K562 (cell line): ENCODE measurements around the gene GFOD1. TPM values are rescaled to one million over a fixed set of nuclear protein-coding genes. Genes with fewer than 3 reads are reported as not detected.

Experiments used
- BHLHE40 ChIP-seq: IDR thresholded peaks from 2 replicates; pipeline ENCODE4 v1.6.1; 2011; ENCODE audit warnings: low read length, improper control_type of control experiment
- CBX5 ChIP-seq: IDR thresholded peaks from 2 replicates; pipeline ENCODE4 v1.6.1; 2014; ENCODE audit warnings: low read depth, borderline replicate concordance
- ETS1 ChIP-seq: conservative IDR thresholded peaks from 2 replicates; pipeline ENCODE4 v1.6.1; 2011; ENCODE audit warnings: low read depth, mild to moderate bottlenecking, low read length; ENCODE audit not compliant: control insufficient read depth
- ETS2 ChIP-seq: IDR thresholded peaks from 2 replicates; pipeline ENCODE4 v1.6.1; 2016; ENCODE audit warnings: borderline replicate concordance, missing genetic modification characterization, mild to moderate bottlenecking, moderate library complexity, missing compliant biosample characterization; ENCODE audit not compliant: poor library complexity, severe bottlenecking
- FIP1L1 ChIP-seq: fragments of 200-400 bp; formaldehyde crosslinking; IDR thresholded peaks from 2 replicates; pipeline ENCODE4 v1.6.1; 2018; ENCODE audit warnings: mild to moderate bottlenecking, low read depth, low read length; ENCODE audit not compliant: poor library complexity, severe bottlenecking
- GATA2 ChIP-seq: sonication (generic); formaldehyde crosslinking; IDR thresholded peaks from 2 replicates; pipeline ENCODE4 v1.4.0; 2020; ENCODE audit warnings: mild to moderate bottlenecking, missing genetic modification reagents
- HMG20B ChIP-seq: fragments of 250-450 bp; sonication (Bioruptor Pico); IDR thresholded peaks from 2 replicates; pipeline ENCODE4 v1.5.0; 2021; ENCODE audit warnings: mild to moderate bottlenecking
- KDM1A ChIP-seq, 2 experiments: fragments of 450-650 bp; IDR thresholded peaks; 2 replicates each; pipeline ENCODE4 v1.6.1; 2016; ENCODE audit warnings: mild to moderate bottlenecking in 2 of 2
- NR3C1 ChIP-seq: sonication (generic); formaldehyde crosslinking; IDR thresholded peaks from 2 replicates; pipeline ENCODE4 v1.8.1; 2022; ENCODE audit warnings: missing genetic modification reagents
- RAD21 ChIP-seq, 2 experiments: fragments of 250-450 bp in 1 of 2; fragments of 450-650 bp in 1 of 2; sonication (Bioruptor Pico) in 1 of 2; formaldehyde crosslinking in 1 of 2; IDR thresholded peaks in 1 of 2; conservative IDR thresholded peaks in 1 of 2; 2 replicates each; pipeline versions ENCODE4 v1.4.0 to v1.8.0; 2020 to 2022; ENCODE audit warnings: mild to moderate bottlenecking in 2 of 2, moderate library complexity in 1 of 2
- RBM34 ChIP-seq: fragments of 200-400 bp; formaldehyde crosslinking; IDR thresholded peaks from 2 replicates; pipeline ENCODE4 v1.6.1; 2018; ENCODE audit warnings: low read length, borderline replicate concordance; ENCODE audit not compliant: insufficient read depth
- RNF219 ChIP-seq: fragments of 250-450 bp; sonication (Bioruptor Pico); IDR thresholded peaks from 2 replicates; pipeline ENCODE4 v1.5.0; 2022; ENCODE audit warnings: mild to moderate bottlenecking
- SAFB ChIP-seq: fragments of 200-400 bp; formaldehyde crosslinking; IDR thresholded peaks from 2 replicates; pipeline ENCODE4 v1.6.1; 2017; ENCODE audit warnings: low read depth, low read length, borderline replicate concordance
- SMAD2 ChIP-seq: fragments of 150-350 bp; IDR thresholded peaks from 2 replicates; pipeline ENCODE4 v1.6.1; 2014; ENCODE audit warnings: low read depth, mild to moderate bottlenecking, low read length
- SRSF3 ChIP-seq: fragments of 200-400 bp; formaldehyde crosslinking; IDR thresholded peaks from 2 replicates; pipeline ENCODE4 v1.6.1; 2016; ENCODE audit warnings: mild to moderate bottlenecking, low read length, moderate library complexity; ENCODE audit not compliant: insufficient read depth
- SRSF7 ChIP-seq: fragments of 200-400 bp; formaldehyde crosslinking; optimal IDR thresholded peaks from 2 replicates; pipeline ENCODE3; 2017; ENCODE audit warnings: mild to moderate bottlenecking, low read depth, low read length
- TCFL5 ChIP-seq: fragments of 250-450 bp; sonication (Bioruptor Pico); conservative IDR thresholded peaks from 2 replicates; pipeline ENCODE4 v1.6.1; 2021; ENCODE audit warnings: mild to moderate bottlenecking, moderate library complexity, matching md5 sums
- TFAM ChIP-seq: fragments of 250-450 bp; sonication (Bioruptor Pico); conservative IDR thresholded peaks from 2 replicates; pipeline ENCODE4 v1.5.0; 2021; ENCODE audit warnings: mild to moderate bottlenecking, moderate library complexity
- YBX1 ChIP-seq: fragments of 450-650 bp; IDR thresholded peaks from 2 replicates; pipeline ENCODE4 v1.7.1; 2016; ENCODE audit warnings: mild to moderate bottlenecking
- ZNF217 ChIP-seq: sonication (generic); formaldehyde crosslinking; IDR thresholded peaks from 2 replicates; pipeline ENCODE4 v1.8.0; 2022; ENCODE audit warnings: mild to moderate bottlenecking, missing genetic modification reagents
- ZNF780A ChIP-seq: fragments of 250-450 bp; sonication (Bioruptor Pico); IDR thresholded peaks from 2 replicates; pipeline ENCODE4 v1.5.0; 2021; ENCODE audit warnings: mild to moderate bottlenecking
- polyA plus RNA-seq, 8 experiments: library from polyadenylated mRNA; depleted of rRNA in 4 of 8; stranded (reverse) in 5 of 8; unstranded in 3 of 8; fragments of >200 nt; fragmentation: Nextera tagmentation in 2 of 8; fragmentation: Illumina TruSeq in 1 of 8; extraction: Ambion mirVana in 2 of 8; extraction: Trizol in 1 of 8; gene quantifications; 2 replicates each; pipeline versions ENCODE4 v1.2.1 to v1.2.3, GENCODE V29; 2011 to 2014; ENCODE audit warnings: inconsistent platforms in 1 of 8, missing spikeins in 1 of 8
- total RNA-seq, 7 experiments: library from RNA; depleted of rRNA in 6 of 7; stranded (reverse); fragments of >200 nt in 6 of 7; fragmentation: Illumina TruSeq in 2 of 7; extraction: Trizol in 2 of 7; gene quantifications; 2 replicates each; pipeline versions ENCODE4 v1.2.1 to v1.2.3, GENCODE V29; 2011 to 2021; ENCODE audit warnings: low replicate concordance in 1 of 7

Gene GFOD1
- total and polyA plus RNA-seq, 9 of the 15 experiments (the other 6 are each of a cell fraction or from before 2014, with no cell fraction given), result 3.8 to 12.0 (median 8.2) TPM

- TF ChIP-seq ETS2 (tag) (no peak), SAFB (no peak), SMAD2 (no peak), RBM34 (no peak), NR3C1 (CRISPR knock-in tag) (no peak), SRSF3 (no peak), SRSF7 (no peak), BHLHE40 (no peak; the same call in none of the 2 replicates), ZNF780A (CRISPR knock-in tag) (no peak), TFAM (CRISPR knock-in tag) (no peak), RNF219 (CRISPR knock-in tag) (no peak), CBX5 (no peak), FIP1L1 (no peak), GATA2 (CRISPR knock-in tag) (peak; percentile 84), HMG20B (CRISPR knock-in tag) (no peak), KDM1A (IDR thresholded peaks at IDR 0.05) (0 out of 4 replicates have a peak, but pooled peaks of 1 of the 2 experiments have one; percentile 26), TCFL5 (CRISPR knock-in tag) (no peak), RAD21 (CRISPR knock-in tag; conservative IDR thresholded peaks at IDR 0.05 in 1 of 2, IDR thresholded peaks at IDR 0.05 in 1 of 2) (peak; percentile 8 to 33; a peak in 2 of 4 replicates), YBX1 (no peak), ZNF217 (CRISPR knock-in tag) (no peak), ETS1 (no peak)
Observed at GRCh38 chr6:13360671-13361540, 126.5 kb downstream of the GFOD1 start (continued).
